Measurements from ENCODE around the gene PTMS. TPM values are rescaled to one million over a fixed set of nuclear protein-coding genes. Genes with fewer than 3 reads are reported as not detected.

The PTMS gene
- total and polyA plus RNA-seq, 10 of the 15 experiments (the other 5 are each of a cell fraction or from before 2014, with no cell fraction given): 2.1 to 127 (median 29.8) TPM

- TF ChIP-seq RCOR1 (conservative IDR thresholded peaks at IDR 0.05; ENCODE audit: low read depth, low read length) (no peak), EP300 (IDR thresholded peaks at IDR 0.05; ENCODE audit: borderline replicate concordance in 1 of 2, control insufficient read depth in 1 of 2, low read depth in 2 of 2, low read length in 2 of 2) (no peak)
Measured at GRCh38 chr12:6786416-6787094, 20.4 kb downstream of the PTMS start (continued).

GRCh38 chr12:6787309-6787708 is 21.1 kb downstream of the PTMS start:
- intact Hi-C loops (cut with micrococcal nuclease; ENCODE audit: unreplicated experiment): no loop called here
- no peak overlapping the region for H3K9ac ChIP-seq (ENCODE audit: control insufficient read depth, insufficient read depth, low read length)
- peaks cover 8% of the 10 kb centered on the region for H3K4me1 ChIP-seq (ENCODE audit: control insufficient read depth, insufficient read depth, low read length)
- no peak overlapping the region for H3K4me2 ChIP-seq (ENCODE audit: control insufficient read depth, insufficient read depth)
- BruUV-seq (replicated peaks): no TSS peak
- ChIA-PET RAD21 (ENCODE audit: unreplicated experiment) (interaction anchor here (1.0 kb wide), 1 partner anchor 26 kb away, joined by 4 read pairs; no protein-coding TSS in a partner anchor), SMC1A (ENCODE audit: uncharacterized antibody, unreplicated experiment) (interaction anchor here (0.9 to 1.1 kb wide), 2 partner anchors 9 to 10 kb away, joined by 3 to 4 read pairs; no protein-coding TSS in a partner anchor), POLR2A (interaction anchor here (0.5 to 0.7 kb wide), 2 partner anchors 21 to 526 kb away, joined by 3 read pairs; no protein-coding TSS in a partner anchor), CTCF (interaction anchor here (0.7 kb wide), 1 partner anchor 25 kb away, joined by 3 read pairs; no protein-coding TSS in a partner anchor)
- 70% methylated on average over 5 of the region's 5 CpGs for WGBS (ENCODE audit: insufficient coverage, insufficient replicate concordance, low lambda C conversion rate, missing lambda C conversion rate)
- no peak overlapping the region for H2AFZ ChIP-seq (ENCODE audit: control insufficient read depth, low read depth, low read length)
- no peaks in the 10 kb centered on the region for H3K9me3 ChIP-seq (replicated peaks; ENCODE audit: control insufficient read depth, insufficient read depth, low read length)
- no peaks in the 10 kb centered on the region for H3K36me3 ChIP-seq (ENCODE audit: control insufficient read depth in 2 of 2, insufficient read depth in 2 of 2, low read length in 1 of 2)
- no peak overlapping the region for H3K27ac ChIP-seq (ENCODE audit: control insufficient read depth, insufficient read depth)
- no peak for DNase-seq (ENCODE audit: low read depth, low spot score)
- in situ Hi-C loops (cut with MboI): no loop called here
- no peak overlapping the region for H3K4me3 ChIP-seq
- H3K79me2 ChIP-seq (ENCODE audit: control insufficient read depth, insufficient read depth, low read length): no peaks in the 10 kb centered on the region
- no peaks in the 10 kb centered on the region for H3K27me3 ChIP-seq (replicated peaks in 1 of 2; ENCODE audit: control insufficient read depth in 2 of 2, insufficient read depth in 2 of 2, low read length in 1 of 2)
- no peak for ATAC-seq
- FAIRE-seq: no peak
- no peaks in the 10 kb centered on the region for H4K20me1 ChIP-seq (ENCODE audit: control insufficient read depth, insufficient read depth)
- TF ChIP-seq CBFB (IDR thresholded peaks at IDR 0.05; ENCODE audit: low read depth) (no peak), BMI1 (IDR thresholded peaks at IDR 0.05; ENCODE audit: borderline replicate concordance) (no peak), ELK1 (IDR thresholded peaks at IDR 0.05; ENCODE audit: low read depth, low read length) (no peak), ZNF622 (IDR thresholded peaks at IDR 0.05) (no peak), PAX8 (IDR thresholded peaks at IDR 0.05) (no peak), TBL1XR1 (IDR thresholded peaks at IDR 0.05; ENCODE audit: low read depth, low read length) (no peak), CBX5 (IDR thresholded peaks at IDR 0.05; ENCODE audit: low read depth) (no peak), TCF7 (IDR thresholded peaks at IDR 0.05; ENCODE audit: borderline replicate concordance) (no peak), CHD2 (IDR thresholded peaks at IDR 0.05; ENCODE audit: borderline replicate concordance, low read depth, low read length) (no peak), SP1 (IDR thresholded peaks at IDR 0.05; ENCODE audit: low read depth, low read length) (no peak), ZNF207 (IDR thresholded peaks at IDR 0.05; ENCODE audit: borderline replicate concordance) (no peak), LARP7 (IDR thresholded peaks at IDR 0.05) (no peak), NFIC (IDR thresholded peaks at IDR 0.05; ENCODE audit: low read depth, low read length) (no peak), DPF2 (IDR thresholded peaks at IDR 0.05) (no peak), TARDBP (IDR thresholded peaks at IDR 0.05; ENCODE audit: borderline replicate concordance) (no peak), EGR1 (IDR thresholded peaks at IDR 0.05; ENCODE audit: borderline replicate concordance in 1 of 2, low read depth in 2 of 2, low read length in 2 of 2) (no peak), SIX5 (IDR thresholded peaks at IDR 0.05; ENCODE audit: low read depth, low read length, severe bottlenecking) (no peak), ZNF592 (IDR thresholded peaks at IDR 0.05) (no peak)
